ENCODE measurements around the gene PRRC2A.

GRCh38 chr6:31630177-31630934, 9.8 kb downstream of the PRRC2A start:
- TF ChIP-seq CTCF (IDR thresholded peaks at IDR 0.05) (no peak), EP300 (IDR thresholded peaks at IDR 0.05) (no peak), POLR2AphosphoS5 (IDR thresholded peaks at IDR 0.05) (no peak), POLR2A (IDR thresholded peaks at IDR 0.05) (no peak)
